GM19397 (cell line): ENCODE data around the gene TNFAIP8L1.

ENCODE experiments used
- ATAC-seq: cut with Tn5 transposase; IDR thresholded peaks from one replicate; pipeline ENCODE4 v1.9.1; 2021; ENCODE audit warnings: mild to moderate bottlenecking, moderate library complexity; ENCODE audit not compliant: unreplicated experiment

Gene TNFAIP8L1

DNA sequence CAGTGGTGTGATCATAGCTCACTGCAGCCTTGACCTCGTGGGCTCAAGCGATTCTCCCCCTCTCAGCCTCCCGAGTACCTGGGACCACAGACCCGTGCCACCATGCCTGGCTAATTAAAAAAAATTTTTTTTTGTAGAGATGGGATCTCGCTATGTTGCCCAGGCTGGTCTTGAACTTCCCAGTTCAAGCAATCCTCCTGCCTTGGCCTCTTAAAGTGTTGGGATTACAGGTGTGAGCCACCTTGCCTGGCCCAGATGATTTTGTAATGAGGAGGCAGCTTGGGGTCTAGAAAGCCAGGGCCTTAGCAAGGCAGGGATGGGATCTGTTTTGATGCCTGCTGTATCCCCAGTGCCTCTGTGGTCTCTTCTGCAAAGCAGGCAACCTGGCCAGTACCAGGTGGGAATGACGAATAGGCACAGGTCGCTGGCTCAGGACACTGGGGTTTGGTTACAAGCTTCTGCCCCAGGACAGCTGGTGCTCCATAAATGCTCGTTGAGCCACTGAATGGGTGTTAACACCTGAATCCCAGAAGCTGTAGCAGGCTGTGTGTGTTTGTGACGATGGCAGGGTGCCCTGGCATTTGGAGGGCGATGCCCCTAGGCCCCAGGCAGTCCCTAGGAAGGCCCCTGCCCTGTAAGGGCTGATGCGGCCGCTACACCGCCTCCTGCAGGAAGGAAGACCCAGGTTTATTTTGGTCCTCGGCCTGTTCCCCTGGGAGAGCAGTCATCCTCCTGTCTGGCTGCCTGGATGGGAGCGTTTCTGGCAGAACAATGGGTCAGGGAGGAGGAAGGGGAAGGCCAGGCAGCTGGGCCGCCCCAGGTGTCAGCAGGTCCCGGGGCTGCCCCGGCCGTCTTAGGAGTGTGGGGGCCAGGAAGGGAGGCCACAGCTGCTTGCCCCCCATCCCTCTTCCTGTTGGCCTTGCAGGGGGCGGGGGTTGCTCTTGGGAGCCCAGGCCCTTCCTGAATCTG lies 8.6 kb downstream of the TNFAIP8L1 start:
- ATAC-seq, result no peak

DNA sequence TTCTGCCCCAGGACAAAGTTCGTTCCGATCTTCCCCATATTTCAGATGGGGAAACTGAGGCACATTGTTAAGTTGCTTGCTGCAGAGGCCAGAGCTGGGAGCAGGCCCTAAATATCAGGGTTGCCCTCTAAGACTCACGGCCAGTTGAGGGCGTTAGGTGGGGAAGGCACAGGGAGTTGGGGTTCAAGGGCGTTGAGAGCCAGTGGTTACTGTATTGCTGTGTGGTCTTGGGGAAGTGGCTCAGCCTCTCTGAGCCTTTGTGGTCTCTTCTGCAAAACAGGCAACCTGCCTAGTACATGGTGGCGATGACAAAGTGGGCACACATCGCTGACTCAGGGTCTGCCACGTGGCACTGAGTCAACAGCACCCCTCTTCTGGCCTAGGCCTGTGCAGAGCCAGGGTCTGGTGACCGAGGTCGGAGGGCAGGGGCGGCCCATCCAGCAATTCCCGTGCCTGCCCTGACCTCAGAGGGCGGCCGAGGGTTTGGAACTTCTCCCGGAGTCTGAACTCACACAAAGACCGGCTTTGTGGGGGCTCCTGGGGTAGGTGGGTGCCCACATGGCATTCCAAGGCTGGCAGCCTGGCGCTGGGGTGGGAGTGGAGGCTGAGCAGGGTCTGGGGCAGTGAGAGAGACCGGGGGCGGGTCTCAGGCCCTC lies 10.2 kb downstream of the TNFAIP8L1 start:
- no peak for ATAC-seq

DNA sequence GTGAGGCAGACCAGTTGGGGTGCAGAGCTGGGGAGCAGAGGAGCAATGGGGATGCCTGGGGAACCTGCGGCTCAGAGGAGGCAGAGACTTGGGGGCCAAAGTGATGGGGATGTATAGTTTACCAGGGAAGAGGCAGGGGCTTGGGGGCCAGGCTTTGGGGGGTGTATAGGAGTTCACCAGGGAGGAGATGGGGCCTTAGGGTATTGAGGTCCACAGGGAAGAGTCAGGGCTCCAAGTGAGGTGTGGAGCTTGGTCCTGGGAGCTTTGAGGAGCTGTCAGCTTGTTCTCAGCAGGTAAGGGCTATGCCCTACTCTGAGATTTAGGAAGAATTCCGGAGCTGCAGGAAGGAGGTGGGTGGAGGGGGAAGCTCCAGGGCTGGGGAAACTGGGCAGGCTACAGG lies 10.8 kb downstream of the TNFAIP8L1 start:
- no peak for ATAC-seq

DNA sequence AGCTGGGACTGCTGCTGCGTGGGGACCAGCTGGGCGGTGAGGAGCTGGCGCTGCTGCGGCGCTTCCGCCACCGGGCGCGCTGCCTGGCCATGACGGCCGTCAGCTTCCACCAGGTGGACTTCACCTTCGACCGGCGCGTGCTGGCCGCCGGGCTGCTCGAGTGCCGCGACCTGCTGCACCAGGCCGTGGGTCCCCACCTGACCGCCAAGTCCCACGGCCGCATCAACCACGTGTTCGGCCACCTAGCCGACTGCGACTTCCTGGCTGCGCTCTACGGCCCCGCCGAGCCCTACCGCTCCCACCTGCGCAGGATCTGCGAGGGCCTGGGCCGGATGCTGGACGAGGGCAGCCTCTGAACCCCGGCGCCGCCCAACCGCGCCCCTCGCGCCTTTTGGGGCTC lies 12.8 kb downstream of the TNFAIP8L1 start:
- no peak for ATAC-seq

DNA sequence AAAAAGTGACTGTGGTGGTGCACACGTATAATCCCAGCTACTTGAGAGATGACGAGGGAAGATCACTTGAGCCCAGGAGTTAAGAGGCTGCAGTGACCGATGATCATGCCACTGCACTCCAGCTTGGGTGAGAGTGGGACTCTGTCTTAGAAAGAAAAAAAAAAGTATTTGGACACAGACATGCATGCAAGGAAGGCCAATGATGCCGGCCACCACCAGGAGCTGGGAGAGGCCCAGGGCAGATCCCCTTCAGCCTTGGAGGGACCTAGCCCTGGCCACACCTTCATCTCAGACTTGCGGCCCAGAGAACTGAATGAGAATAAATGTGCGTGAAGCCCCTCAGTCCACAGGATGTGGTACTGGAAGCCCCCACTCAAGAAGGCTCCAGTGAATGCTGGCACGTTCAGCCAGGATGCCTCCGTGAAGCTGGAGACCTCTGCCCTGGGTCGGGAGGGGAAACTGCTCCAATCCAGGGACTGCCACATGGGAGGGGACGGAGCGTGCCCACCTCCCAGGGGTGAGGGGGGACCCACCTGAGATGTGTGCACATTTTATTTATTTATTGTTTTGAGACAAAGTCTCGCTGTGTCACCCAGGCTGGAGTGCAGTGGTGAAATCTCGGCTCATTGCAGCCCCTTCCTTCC lies 14.6 kb downstream of the TNFAIP8L1 start:
- no peak for ATAC-seq

DNA sequence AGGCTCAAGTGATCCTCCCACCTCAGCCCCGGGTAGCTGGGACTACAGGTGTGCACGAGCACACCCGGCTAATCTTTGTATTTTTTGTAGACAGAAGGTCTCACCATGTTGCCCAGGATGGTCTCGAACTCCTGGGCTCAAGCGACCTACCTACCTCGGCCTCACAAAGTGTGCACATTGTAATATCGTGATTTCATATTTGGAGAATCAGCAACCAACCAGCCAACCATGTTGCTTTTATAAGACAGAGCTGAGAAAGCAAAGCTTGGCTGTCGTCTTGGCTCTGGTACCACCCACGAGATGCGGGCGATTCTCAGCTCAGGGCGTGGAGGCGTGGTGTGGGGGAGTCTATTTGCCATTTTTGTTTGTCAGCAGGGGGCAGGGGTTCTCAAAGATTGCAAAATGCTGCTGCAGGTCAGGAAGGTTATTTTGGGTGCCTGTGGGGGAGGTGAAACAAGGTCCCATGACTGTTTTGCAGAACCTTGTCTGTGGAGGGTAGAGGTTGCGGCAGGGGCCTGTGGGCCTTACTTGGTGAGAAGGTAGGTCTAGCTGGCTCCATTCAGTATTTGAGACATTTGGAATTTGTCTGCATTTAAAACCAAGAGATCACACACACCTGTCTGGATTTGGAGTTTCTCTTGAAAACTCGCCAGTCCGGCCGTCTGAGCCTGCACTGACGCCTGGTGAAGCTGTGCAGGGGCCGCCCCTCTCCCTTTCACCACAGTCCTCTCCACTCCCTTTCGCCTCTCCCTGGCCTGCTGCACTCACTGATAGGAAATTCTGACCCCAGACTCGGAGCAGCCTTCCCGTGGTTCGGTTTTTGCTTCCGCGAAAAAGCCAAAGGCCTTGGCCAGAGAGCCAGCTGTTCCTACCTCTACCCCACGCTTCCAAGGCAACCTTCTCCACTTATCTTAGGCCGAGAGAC lies 15.4 kb downstream of the TNFAIP8L1 start:
- ATAC-seq, result no peak

DNA sequence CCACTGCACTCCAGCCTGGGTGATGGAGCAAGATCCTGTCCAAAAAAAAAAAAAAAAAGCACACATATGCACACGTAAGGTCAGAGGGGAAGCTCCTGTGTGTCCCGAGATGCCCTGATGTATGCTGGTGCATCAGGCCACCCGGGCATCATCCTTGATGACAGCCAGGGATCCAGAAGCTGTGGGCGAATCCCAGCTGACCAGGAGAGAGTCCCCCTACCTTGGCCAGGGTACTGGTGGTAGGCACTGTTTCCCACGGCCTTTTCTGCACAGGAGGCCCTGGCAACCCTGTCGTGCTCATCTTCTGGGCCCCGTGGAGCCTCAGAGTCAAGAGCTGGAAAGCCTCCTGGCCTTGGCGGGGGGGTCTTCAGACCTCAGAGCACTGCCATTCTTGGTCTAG lies 16.8 kb downstream of the TNFAIP8L1 start:
- ATAC-seq, result no peak

DNA sequence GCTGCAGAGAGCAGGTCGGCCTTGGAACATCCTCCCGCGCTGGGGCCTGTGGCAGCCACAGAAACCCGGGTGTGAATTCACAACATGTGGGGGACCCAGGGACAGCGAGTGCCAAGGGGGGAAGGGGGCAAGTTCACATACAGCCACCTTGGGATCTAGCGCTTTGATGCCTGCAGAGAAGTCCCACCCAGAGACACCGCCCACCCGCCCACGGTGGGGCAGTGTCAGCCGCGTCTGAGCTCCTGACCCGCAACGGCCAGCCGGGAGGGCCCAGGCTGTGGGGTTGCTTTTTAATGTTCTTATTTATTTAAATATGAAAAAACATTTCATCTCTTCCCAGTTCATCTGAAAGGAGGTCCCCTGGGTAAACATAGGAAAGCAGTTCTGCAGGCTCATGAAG lies 17.9 kb downstream of the TNFAIP8L1 start:
- ATAC-seq, result no peak

DNA sequence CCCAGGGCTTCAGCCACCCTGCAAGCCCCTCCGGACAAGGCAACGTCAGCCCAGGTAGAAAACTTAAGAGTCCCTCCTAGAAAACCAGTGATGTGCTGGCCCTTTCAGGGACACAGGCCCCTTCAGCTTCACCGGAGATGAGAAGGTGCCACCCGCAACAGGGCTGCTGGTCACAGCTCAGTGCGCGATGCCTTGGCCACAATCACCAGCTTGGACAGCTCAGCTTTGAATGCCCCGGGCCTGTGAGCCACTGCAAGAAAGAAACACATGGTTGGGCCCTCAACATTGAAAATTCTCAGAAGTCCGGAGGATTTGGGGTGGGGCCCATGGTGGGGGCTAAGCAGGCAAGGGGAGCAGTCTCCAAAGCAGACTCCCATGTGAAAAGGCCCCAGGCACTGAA lies 18.5 kb downstream of the TNFAIP8L1 start:
- ATAC-seq, result no peak

DNA sequence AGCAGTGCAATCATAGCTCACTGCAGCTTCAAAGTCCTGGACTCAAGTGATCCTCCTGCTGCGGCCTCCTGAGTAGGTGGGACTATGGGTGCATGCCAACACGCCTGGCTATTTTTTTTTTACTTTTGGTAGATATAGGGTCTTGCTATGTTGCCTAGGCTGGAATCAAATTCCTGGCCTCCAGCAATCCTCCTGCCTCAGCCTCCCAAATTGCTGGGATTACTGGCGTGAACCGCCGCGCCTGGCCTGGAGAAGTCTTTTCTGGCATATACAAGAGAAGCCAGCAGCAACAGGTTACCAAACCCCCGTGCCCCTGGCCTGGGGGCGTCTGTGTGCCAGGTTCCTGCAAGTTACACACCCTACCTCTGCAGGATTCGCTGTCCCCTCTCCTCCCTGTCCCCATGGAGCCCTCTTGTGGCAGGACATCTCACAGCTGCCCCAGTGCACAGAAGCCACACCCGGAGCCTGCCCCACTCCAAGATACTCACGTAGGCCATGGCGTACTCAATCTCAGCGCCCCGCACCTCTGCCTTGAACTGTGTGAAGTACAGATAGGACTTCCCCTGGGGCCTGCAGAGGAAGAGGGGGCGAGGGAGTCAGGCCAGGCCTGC lies 21.0 kb downstream of the TNFAIP8L1 start:
- no peak for ATAC-seq

DNA sequence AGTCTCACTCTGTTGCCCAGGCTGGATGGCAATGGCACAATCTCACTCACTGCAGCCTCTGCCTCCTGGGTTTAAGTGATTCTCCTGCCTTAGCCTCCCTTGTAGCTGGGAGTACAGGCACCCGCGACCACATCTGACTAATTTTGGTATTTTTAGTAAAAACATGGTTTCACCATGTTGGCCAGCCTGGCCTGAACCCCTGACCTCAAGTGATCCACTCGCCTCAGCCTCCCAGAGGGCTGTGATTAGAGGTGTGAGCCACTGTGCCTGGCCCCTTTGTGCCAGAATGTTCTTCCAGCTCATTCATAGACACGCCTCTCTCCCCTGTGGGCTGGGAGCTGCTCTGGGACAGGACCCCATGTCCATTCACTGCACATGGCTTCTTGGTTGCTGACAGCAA lies 21.7 kb downstream of the TNFAIP8L1 start:
- ATAC-seq, result no peak

DNA sequence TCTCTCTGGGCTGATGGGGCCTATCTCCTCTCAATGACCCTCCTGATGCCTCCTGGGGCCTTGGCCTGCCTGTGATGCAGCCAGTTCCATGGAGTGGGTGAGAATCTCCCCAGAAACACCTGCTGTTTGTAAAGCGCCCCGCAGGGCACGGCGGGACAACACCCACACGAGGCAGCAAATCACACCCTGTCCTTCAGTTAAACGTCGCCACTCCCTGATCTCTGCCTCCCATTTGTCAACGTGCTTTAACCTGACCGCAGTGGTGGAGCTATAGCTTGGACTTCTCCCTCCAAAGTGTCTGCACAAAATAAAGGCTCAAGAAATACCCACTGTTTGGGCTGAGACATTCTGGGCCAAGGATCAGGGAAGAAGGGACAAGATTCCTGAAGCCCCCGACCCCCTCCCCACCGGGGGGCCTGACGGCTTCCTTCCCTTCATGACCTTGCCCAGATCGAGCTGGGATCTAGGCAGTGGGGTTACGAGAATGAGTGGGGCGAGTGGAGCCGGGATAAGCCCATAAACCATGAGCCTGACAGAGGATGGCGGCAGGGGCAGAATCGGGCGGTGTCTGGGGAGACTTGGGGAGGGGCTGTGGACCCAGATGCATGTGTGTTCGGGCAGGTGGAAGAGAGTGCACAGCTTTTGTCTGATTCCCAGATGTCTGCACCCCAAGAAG lies 22.8 kb downstream of the TNFAIP8L1 start:
- ATAC-seq, result no peak

DNA sequence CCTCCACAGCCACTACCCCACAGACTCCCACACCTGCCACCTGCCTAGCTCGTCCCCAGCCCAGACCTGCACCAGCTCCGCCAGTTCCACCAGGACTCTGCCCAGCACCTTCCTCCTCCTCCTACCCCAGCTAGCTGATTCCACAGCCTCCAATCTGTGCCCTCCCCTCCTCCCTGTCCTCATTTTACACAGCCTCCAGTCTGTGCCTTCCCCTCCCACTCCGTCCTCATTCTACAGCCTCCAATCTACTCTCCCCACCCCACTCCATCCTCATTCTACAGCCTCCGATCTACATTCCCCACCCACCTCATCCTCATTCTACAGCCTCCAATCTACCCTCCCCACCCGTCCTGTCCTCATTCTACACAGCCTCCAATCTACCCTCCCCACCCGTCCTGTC lies 23.5 kb downstream of the TNFAIP8L1 start:
- ATAC-seq, result no peak

DNA sequence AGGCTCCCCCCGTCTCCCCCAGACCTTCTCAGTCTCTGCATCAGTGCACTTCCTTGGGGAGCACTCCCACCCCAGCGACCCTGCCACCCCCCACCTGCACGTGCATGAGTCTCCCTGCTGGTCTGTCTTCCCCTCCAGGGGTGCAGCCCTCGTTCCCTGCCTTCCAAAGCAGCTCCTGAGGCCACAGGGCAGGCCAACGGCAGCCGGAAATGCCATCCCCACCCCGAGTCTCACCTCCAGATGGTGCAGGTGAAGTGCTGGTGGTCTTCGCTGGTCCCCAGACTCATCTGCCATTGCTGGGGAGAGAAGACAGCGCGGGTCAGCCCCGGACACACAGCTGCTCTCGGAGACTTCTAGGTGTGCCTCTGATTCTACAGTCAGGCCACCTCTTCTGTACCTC lies 25.3 kb downstream of the TNFAIP8L1 start:
- ATAC-seq, result no peak

DNA sequence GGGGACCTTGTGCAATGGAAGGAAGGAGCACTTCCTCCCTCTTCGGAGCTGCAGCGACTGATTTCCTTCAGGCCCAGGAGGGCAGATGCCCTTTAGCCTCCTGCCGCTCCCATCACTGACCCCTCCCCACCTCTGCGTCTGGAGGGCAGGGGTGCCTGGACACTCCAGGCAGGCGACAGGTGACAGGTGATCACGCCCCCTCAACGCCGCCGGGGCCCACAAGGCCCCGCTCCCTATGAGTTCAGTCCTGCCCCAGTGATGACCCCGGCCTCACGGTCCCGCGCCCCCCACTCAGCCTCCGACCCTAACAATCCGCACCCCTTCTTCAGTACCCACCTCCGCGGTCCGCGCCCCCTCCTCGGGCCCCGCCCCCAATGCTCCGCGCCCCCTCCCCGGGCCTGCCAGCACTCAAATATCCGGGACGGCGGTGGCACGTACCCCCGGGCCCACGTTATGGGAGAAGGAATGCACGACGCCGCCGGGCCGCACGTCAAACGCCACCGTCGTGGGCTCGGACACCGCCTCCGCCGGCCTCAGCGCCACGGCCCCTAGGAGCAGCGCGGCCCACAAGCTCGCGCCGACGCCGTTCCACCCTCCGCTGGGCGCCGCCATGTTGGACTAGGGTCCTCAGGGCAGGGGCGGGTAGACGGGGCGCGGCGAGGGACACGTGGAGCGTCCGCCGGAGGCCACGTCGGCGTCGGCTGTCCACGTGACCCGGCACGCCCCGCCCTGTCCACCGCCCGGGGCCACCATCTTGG lies 30.6 kb downstream of the TNFAIP8L1 start, which contains the start of gene MYDGF:
TSS of gene MYDGF (minus strand) at position 620 of the 758 bp plus-strand sequence. CDS start at position 612, 8 bp downstream.
- ATAC-seq, result peak; percentile 90

DNA sequence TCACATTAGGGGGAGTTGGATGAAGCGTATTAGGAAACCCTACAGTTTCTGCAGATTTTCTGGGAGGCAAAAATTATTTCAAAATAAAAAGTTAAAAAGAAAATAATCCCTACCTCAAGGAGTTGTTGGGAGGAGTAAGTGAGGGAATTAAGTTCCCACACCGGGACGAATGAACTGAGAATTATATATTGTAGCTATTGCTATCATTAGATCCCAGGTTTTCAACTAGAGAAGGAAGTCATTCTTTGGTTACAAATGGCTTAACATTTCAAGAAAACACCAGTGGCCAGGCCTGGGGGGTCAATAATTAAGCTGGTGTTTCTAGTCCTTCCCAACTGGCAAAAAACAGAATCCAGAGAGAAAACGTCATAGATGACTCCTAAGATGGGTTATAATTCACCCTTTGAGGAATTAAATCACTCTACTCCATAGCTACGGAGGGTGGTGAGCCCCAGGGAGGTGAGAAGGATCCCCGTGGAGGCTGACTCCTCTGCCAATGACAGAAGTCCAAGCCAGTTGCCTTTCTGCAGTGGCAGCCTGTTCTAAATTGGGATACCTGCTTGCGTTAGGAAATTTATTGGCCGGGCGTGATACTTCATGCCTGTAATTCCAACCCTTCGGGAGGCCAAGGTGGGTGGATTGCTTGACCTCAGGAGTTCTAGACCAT lies 32.0 kb downstream of the TNFAIP8L1 start:
- no peak for ATAC-seq

DNA sequence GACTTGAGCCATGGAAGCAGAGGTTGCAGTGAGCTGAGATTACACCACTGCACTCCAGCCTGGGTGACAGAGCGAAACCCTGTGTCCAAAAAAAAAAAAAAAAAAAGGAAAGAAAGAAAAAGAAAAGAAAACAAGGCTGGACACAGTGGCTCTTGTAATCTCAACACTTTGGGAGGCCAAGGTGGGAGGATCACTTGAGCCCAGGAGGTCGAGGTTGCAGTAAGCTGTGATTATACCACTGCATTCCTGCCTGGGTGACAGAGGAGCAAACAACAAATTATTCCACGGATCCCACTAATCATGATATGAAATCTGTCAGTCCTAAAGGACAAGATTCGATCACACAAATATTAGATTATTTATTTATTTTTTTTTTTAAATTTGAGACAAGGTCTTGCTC lies 33.9 kb downstream of the TNFAIP8L1 start:
- ATAC-seq, result no peak

DNA sequence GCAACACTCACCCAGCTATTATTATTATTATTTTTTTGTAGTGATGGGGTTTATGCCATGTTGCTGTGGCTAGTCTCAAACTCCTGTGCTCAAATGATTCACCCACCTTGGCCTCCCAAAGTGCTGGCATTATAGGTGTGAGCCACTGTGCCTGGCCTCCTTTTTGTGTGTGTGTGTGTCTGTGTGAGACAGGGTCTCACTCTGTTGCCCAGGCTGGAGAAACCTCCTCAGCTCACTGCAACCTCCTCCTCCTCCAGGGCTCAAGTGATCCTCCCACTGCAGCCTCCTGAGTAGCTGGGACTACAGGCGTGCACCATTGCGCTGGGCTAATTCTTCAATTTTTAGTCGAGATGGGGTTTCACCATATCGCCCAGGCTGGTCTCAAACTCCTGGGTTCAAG lies 34.4 kb downstream of the TNFAIP8L1 start:
- no peak for ATAC-seq
